Hematopoietic multipotent progenitor cell treated with erythropoietin and hydrocortisone succinate and interleukin-3 and kit ligand, for 15 days (in vitro differentiated cells): ENCODE results near the gene IL24.

ENCODE experiments used
- DNase-seq: peaks from one replicate; pipeline ENCODE4 v3.0.0-alpha.2; 2015; ENCODE audit warnings: low spot score

Gene IL24

DNA sequence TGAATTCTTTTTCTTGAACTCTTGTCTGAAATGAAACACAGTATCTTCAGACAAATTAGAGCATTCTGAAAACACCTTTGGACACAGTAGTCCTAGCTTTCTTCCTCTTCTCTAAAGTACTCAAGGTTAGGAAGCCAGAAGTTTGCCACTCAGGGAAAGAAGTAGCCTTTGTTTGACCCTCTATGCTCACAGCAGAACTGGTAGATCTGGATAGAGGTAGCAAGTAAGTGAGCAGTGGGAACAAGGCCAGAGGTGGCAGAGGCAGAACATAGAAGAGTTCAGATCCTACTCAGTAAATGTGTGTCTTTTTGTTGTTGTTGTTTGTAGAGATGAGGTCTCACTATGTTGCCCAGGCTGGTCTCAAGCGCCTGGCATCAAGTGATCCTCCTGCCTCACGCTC is 56.4 kb downstream of the IL24 start:
- no peak for DNase-seq
